ENCODE results near the gene ARHGAP18.

The ARHGAP18 gene

DNA sequence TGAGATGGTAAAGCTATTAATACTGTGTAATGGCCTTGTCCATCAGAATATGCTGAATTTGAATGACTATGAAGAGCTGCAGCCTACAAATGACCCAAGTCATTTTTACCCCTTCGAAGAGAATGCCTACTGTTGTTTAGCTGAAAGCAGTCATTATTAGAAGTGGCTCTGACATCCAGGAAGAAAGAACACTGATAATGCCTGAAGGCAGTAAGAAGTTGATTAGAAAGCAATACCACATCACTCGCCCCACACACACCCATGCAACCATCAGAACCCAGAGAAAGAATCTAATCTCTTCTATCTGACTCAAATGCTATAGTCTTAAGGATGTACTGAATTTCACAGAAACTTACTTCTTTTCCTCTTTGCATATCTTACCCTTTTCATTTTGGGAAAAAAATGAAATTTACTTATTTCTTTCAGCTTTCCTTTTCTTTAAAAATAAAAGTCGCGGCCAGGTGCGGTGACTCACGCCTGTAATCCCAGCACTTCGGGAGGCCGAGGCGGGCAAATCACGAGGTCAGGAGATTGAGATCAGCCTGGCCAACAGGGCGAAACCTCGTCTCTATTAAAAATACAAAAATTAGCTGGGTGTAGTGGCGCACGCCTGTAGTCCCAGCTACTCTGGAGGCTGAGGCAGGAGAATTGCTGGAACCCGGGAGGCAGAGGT, 61.0 kb downstream of the ARHGAP18 start:
- Histone ChIP-seq H3K4me3 (IDR thresholded peaks at IDR 0.05; ENCODE audit: insufficient read depth, low read depth, low read length) (no peak overlapping the region), H3K27ac (no peak overlapping the region), H2AFZ (ENCODE audit: low read depth) (no peak overlapping the region), H3K4me2 (no peak overlapping the region), H3K27me3 (ENCODE audit: insufficient read depth, low read depth) (no peaks in the 10 kb centered on the region), H3K79me2 (ENCODE audit: insufficient read depth, low read depth) (no peaks in the 10 kb centered on the region), H3K36me3 (ENCODE audit: insufficient read depth) (no peaks in the 10 kb centered on the region), H4K20me1 (ENCODE audit: insufficient read depth) (no peaks in the 10 kb centered on the region), H3K9ac (no peak overlapping the region), H3K4me1 (ENCODE audit: low read depth, poor library complexity, severe bottlenecking) (peaks cover 40% of the 10 kb centered on the region)
- TF ChIP-seq, protein P1, sequence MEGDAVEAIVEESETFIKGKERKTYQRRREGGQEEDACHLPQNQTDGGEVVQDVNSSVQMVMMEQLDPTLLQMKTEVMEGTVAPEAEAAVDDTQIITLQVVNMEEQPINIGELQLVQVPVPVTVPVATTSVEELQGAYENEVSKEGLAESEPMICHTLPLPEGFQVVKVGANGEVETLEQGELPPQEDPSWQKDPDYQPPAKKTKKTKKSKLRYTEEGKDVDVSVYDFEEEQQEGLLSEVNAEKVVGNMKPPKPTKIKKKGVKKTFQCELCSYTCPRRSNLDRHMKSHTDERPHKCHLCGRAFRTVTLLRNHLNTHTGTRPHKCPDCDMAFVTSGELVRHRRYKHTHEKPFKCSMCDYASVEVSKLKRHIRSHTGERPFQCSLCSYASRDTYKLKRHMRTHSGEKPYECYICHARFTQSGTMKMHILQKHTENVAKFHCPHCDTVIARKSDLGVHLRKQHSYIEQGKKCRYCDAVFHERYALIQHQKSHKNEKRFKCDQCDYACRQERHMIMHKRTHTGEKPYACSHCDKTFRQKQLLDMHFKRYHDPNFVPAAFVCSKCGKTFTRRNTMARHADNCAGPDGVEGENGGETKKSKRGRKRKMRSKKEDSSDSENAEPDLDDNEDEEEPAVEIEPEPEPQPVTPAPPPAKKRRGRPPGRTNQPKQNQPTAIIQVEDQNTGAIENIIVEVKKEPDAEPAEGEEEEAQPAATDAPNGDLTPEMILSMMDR (conservative IDR thresholded peaks at IDR 0.05; ENCODE audit: low read depth, low read length), result no peak

DNA sequence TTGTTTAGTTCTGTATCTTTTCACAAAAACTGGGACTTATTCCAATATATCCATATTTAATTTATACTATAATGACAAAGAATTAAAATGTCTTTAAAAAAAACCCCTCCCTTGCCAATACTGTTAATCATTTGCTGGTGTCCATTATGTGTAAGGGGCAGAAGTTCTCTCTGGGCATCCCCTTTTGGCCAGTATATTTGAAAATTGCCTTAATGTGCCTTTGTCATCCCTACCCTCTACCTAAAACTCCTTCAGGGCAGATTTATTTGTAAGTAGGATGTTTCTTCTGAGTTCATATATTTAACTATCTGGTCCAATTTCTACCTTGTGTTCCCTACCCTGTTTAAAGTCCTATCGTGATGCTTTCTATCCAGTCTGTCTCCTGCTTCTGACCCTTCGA, 62.9 kb downstream of the ARHGAP18 start:
- Histone ChIP-seq H3K4me3 (IDR thresholded peaks at IDR 0.05; ENCODE audit: insufficient read depth, low read depth, low read length) (no peak overlapping the region), H3K27me3 (ENCODE audit: insufficient read depth, low read depth) (no peaks in the 10 kb centered on the region), H3K9ac (no peak overlapping the region), H3K4me2 (peak overlapping the region; percentile 31), H4K20me1 (ENCODE audit: insufficient read depth) (no peaks in the 10 kb centered on the region), H3K27ac (no peak overlapping the region; the same call in 1 of the 2 replicates), H3K79me2 (ENCODE audit: insufficient read depth, low read depth) (no peaks in the 10 kb centered on the region), H3K36me3 (ENCODE audit: insufficient read depth) (no peaks in the 10 kb centered on the region), H2AFZ (ENCODE audit: low read depth) (no peak overlapping the region), H3K4me1 (ENCODE audit: low read depth, poor library complexity, severe bottlenecking) (peaks cover 40% of the 10 kb centered on the region)
- TF ChIP-seq, protein P1 (conservative IDR thresholded peaks at IDR 0.05; ENCODE audit: low read depth, low read length), result no peak

DNA sequence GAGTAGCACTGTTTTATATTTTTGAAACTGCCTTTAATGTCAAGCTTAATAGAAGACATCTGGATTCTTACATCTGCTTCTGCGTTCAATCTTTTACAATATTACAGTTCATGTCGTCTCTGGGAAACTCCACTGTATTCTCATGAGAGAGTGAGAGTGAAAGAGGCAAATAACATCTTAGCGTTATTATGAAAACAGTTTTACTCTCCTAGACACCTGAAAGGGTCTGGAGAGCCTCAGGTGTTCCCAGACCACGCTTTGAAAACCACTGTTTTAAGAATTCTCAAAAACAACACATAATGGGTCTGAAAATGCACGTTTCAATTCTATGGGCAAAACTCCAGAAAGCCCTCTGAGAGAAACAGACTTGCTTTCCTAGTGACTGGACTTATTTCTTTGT, 63.3 kb downstream of the ARHGAP18 start:
- Histone ChIP-seq H3K4me1 (ENCODE audit: low read depth, poor library complexity, severe bottlenecking) (peaks cover 36% of the 10 kb centered on the region), H3K36me3 (ENCODE audit: insufficient read depth) (no peaks in the 10 kb centered on the region), H2AFZ (ENCODE audit: low read depth) (no peak overlapping the region), H4K20me1 (ENCODE audit: insufficient read depth) (no peaks in the 10 kb centered on the region), H3K4me2 (peak overlapping the region; percentile 31), H3K27me3 (ENCODE audit: insufficient read depth, low read depth) (no peaks in the 10 kb centered on the region), H3K9ac (no peak overlapping the region), H3K79me2 (ENCODE audit: insufficient read depth, low read depth) (no peaks in the 10 kb centered on the region), H3K4me3 (IDR thresholded peaks at IDR 0.05; ENCODE audit: insufficient read depth, low read depth, low read length) (no peak overlapping the region), H3K27ac (no peak overlapping the region; the same call in 1 of the 2 replicates)
- TF ChIP-seq, protein P1 (conservative IDR thresholded peaks at IDR 0.05; ENCODE audit: low read depth, low read length), result no peak

DNA sequence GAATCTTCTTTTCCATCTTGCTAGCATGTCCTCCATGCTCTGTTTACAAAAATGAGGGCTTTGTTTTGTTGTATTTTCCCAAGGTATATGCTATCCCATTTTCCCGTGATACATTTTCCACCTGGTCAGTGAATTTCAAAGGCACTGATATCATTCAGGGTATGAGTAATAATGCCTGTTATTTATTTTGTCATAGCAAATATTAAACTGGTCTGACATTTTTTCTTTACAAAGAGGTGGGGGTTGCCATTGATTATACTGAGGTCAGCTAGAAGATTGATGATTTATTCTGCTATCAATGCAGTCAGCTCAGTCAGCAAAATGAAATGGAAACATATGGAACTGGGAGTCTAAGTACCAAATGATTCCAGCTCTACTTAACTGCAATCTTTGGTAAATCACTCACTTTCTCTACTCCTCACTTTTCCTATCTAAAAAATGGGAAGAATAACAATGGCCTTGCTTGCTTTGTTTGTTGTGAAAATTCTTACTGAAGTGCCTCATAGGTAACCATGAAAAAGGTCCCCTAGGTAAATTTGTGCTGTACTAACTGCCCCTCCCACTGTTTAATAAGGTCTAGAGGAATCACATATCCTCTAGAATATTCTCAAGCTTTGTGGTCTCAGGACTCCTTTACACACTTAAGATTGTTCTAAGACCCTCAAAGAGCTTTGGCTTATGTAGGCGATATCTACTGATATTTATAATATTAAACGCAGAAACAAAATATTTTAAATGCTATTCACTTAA, 64.0 kb downstream of the ARHGAP18 start:
- H3K4me3 ChIP-seq (IDR thresholded peaks at IDR 0.05; ENCODE audit: insufficient read depth, low read depth, low read length), result no peak overlapping the region
- no peak overlapping the region for H3K9ac ChIP-seq
- no peak overlapping the region for H2AFZ ChIP-seq (ENCODE audit: low read depth)
- no peaks in the 10 kb centered on the region for H3K79me2 ChIP-seq (ENCODE audit: insufficient read depth, low read depth)
- peak overlapping the region; percentile 31 for H3K4me2 ChIP-seq
- H3K27me3 ChIP-seq (ENCODE audit: insufficient read depth, low read depth), result no peaks in the 10 kb centered on the region
- H3K4me1 ChIP-seq (ENCODE audit: low read depth, poor library complexity, severe bottlenecking), result peaks cover 29% of the 10 kb centered on the region
- H4K20me1 ChIP-seq (ENCODE audit: insufficient read depth), result no peaks in the 10 kb centered on the region
- no peaks in the 10 kb centered on the region for H3K36me3 ChIP-seq (ENCODE audit: insufficient read depth)
- TF ChIP-seq, protein P1 (conservative IDR thresholded peaks at IDR 0.05; ENCODE audit: low read depth, low read length), result no peak
- H3K27ac ChIP-seq, result no peak overlapping the region; the same call in 1 of the 2 replicates

Measured in KMS-11 (cell line).